NCI-H187 (cell line): Measurements from ENCODE around the gene HS6ST3.
"Not testable (repeated sequence)": the region's sequence is repeated elsewhere in the genome, so short reads cannot be mapped to it uniquely, and the experiment has no call there.

Experiments
- DNase-seq, 2 experiments: peaks; one replicate each; lab custom pipeline; 2025; lab: John Stamatoyannopoulos, UW

HS6ST3 gene

DNA sequence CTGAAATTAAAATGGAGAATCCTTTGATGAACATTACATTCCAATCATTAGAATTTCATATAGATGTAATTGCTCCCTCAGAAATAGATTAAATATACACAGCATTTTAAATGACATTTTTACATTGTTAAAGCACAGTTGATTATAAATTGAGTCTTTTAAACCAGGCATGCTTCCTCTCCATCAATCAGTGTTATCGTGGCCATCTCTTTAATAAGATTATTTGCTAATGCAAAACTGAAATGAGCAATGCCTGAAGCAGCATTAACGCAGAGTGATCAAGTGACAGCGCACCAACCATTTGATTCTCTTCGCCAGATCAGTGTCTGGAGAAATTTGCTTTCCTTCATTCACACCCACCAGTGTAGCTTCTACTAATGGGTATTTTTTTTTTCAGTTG is 644.6 kb downstream of the HS6ST3 start:
- no peak for DNase-seq

- DNase-seq, result no peak
These were observed 651.9 kb downstream of the HS6ST3 start for GRCh38 chr13:96741779-96742178.

DNA sequence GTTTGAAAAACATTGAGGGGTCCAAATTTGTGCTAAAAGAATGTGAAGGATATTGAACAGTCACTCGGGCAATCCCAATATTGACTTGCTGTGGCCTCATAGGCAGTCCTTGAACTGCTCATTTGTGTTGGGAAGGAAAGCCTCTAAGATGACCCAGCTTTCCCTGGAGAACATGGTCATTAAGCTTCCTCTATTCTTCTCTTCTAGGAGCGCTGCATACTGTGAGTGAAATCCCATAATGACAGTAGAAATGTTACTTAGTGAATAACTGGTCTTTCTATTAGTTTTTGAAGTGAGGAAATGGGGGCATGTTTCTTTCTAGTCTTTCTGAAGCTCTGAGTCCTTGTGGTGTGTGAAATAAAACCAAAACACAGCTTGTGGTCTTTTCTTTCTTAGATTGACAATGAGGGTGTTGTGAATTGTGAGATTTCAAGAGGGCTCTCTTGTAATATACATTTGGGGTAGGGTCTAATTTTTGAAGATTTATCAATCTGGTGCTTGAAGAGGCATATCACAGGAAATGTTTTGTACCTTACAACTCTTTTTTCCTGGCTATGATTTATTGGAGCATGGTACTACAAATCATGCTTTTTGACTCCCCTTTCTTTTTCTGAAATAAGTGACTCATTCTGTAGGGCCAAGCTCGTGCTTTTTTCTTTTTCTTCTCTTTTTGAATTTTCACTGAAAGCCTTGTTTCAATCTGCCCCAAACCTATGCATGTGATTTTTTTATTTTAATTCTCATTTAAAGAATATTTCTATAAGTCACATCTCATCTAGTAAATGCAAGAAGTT is 653.6 kb downstream of the HS6ST3 start:
- DNase-seq, result no peak

GRCh38 chr13:96744367-96745331 is 654.7 kb downstream of the HS6ST3 start:
- no peak for DNase-seq

GRCh38 chr13:96746886-96747285 is 657.0 kb downstream of the HS6ST3 start:
- DNase-seq, result no peak

DNA sequence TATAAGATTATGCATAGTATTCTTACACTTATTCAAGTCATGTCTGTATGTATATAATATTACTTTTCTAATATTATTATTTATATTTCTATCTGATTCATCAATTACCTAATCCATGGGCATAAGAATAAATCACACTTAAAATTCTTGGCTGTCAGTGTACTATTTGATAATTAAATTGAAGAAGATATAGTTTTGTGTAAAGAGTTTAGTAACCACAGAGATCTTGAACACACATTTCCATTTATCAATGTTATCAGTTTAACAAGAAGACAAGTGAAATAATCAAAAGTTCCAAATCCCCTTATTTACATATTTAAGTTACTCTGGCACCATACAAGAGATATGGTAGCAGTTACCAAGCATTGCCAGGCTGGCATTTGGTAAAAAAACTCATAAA is 659.9 kb downstream of the HS6ST3 start:
- DNase-seq, result no peak

DNA sequence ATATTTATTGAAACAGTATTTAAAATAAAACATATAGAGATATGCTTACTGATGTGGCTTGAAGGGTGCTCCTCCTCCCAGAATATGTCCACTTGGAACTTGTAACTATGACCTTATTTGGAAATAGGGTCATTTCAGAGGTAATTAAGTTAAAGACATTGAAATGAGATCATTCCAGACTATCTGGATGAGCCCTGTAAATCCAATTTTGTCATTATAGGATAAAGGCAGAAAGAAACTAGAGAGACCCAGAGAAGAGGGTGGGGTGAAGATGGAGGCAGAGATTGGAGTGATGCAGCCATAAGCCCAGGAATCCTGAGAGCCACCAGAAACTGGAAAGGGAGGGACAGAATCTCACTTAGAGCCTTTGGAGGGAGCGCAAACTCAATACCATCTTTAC is 661.2 kb downstream of the HS6ST3 start:
- DNase-seq, result no peak

DNA sequence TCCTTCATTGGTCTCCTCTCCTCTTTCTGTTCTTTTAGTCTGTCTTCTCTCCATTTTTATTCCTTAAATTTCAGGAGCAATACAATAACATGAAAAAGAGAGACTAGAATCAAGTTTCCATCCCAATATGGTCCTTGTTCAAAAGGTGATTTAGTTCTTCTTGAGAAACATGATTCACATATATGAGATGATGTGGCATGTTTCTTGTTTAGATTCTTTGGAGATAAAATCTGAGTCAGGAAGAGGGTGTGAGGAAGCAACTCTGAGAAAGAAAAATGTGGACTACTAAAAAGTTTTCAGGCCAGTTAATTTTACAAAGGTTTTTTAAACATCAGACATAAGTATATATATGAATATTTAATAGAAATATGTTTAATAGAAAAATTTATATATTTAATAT is 673.0 kb downstream of the HS6ST3 start:
- DNase-seq, result no peak

DNA sequence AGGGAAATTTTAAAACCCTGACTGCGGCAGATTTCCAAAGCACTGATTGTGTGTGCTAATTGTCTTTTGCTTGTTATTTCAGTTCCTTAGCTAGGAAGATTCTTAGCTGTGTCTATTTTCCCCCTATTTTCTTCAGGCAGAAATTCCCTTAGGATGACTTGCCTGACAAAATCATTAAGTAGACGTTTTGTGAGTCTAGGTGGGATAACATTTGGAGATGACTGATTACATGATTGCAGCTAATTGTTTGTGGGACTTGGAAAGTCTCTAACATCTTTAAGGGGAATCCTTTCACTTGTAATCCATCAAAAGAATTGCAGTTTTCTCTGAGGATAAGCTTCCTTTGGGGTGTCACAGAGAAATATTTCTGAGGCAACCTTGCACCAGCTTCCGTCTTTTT is 676.4 kb downstream of the HS6ST3 start:
- no peak for DNase-seq

GRCh38 chr13:96768524-96768923 is 678.6 kb downstream of the HS6ST3 start:
- DNase-seq, result no peak

- DNase-seq, result no peak
These were observed 680.0 kb downstream of the HS6ST3 start for GRCh38 chr13:96769874-96770273.

DNA sequence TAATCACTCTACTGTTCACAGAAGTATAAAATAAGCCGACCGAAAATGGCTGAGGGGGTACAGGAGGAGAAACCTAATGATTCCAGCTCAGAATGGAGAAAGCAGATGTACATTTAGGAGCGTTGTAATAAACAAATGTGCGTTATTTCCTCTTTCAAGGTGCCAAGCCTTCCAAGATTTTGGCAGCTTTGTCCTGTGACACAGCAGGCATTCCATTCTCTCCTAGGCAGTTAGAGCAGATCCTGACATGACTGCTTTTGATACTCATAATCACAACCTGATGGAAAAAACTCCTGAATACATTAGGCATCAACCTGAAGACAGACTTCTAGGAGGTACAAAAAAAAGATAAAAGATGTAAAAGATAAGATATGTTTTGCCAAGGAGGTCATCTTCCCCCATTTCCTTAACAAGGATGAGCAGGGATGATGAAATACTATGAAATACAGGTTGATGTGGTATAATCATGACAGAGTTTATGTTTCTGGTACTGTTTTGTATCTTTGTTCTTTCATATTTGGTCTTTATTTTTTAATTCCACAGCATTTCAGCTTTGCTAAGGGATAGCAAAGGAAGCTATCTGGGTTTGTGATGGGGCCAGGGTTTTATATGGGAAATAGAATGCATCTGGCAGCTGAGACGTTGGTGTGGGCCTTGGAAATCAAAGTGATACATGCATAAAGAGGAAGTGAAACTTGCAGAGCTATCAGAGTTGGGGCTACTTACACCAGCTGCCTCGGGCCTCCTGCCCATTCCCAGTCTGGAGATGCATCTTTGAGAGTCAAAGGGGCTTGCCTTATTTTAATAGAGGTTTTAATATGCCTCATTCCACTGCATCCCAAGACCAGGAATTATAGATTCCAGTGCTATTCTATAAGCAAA is 681.8 kb downstream of the HS6ST3 start:
- DNase-seq, result no peak

GRCh38 chr13:96772426-96772825 is 682.5 kb downstream of the HS6ST3 start:
- no peak for DNase-seq

- DNase-seq, result not testable (repeated sequence)
These were observed 688.4 kb downstream of the HS6ST3 start for GRCh38 chr13:96778302-96778701.

- DNase-seq, result no peak
These were observed 689.8 kb downstream of the HS6ST3 start for GRCh38 chr13:96779691-96780090.

DNA sequence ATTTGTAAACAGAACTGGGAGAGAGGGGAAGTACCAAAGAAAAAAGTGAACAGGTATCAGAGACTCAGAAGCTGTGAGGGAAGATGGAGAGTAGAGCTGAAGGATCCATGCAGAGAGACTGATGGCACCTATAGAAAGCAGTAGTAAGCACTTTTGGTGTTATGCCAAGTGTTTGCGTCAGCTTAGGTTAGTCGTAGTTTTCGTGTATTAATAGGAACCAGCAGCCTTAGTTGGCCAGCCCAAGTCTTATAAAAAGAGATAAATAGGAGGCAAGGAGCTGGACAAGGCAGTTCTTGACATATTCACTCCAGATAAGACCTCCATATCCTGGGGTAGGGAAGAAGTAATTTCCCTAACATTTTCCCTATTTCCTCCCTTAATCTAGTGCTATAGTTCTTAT is 690.2 kb downstream of the HS6ST3 start:
- DNase-seq, result no peak

- no peak for DNase-seq
These were observed 691.2 kb downstream of the HS6ST3 start for GRCh38 chr13:96781141-96781540.

DNA sequence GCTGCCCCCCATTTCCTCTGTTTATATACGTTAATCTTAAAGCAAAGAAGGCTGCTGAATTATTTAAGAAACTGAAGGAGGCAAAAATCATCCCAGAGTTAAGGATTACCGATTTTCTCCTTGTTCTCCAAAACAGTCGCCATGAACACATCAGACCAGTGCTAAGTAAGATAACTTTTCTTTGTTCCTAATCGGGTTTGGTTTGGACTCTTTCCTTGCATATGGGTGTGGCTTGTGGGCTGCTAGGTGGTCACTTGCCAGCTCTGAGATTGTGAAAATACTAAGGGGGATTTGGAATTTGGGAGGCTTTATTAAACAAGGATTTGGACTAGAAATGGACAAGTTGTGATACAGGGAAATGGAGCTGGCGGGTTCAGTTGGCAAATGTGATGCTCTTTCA is 692.3 kb downstream of the HS6ST3 start:
- no peak for DNase-seq

DNA sequence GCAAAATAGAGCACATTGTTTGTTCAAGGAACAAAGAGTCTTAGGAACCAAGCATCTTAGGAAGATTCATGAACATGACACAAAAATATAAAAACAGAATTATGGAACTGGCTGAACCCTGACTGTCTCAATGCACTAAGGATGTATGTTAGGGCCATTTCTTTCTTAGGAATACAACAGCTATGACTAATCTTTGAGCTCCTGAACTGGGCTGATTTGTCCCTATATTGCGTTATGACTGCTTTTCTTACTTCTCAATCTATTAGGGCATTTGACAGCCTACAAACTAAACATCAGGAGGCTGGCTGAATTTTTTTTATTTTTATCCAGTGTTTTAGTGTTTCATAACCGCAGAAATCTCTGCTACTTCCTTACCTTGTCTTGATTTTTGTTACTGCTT is 693.1 kb downstream of the HS6ST3 start:
- DNase-seq, result no peak

- DNase-seq, result no peak
These were observed 693.6 kb downstream of the HS6ST3 start for GRCh38 chr13:96783511-96783910.

DNA sequence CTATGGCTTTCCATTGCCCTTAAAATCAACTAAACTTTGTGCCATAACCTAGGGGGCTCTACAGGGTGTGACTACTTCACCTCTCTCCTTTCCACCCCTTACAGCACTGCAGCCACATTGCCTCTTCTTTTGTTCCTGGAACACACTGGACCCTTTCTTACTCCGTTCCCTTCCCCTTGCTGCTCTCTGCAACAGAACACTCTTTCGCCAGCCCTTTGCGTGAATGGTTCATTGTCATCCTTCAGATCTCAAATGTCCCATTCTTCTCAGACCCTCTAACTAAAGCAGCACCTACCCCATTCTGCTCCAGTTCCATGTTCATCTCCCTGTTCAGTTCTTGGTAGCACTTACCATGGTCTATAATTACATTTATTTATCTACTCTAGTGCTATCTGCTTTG is 696.1 kb downstream of the HS6ST3 start:
- no peak for DNase-seq

DNA sequence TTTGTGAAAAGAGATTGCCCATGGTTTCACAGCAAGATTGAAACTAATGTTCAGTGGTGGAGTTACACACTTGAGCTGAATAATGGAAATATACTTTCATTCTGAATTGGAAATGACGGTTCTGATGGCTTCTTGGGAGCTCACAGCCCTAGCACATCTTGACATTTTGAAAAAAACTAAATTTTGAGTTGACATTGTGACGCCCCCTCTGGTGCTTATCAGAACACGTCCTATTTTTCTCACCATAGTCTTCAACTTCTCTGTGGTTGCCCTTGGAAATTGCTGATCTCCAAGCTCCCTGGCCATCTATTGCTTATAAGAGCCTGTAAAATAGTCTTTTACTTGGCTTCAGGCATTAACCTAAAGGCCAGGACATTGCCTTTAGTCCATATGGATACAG is 702.3 kb downstream of the HS6ST3 start:
- no peak for DNase-seq
